ENCODE measurements around the gene FAM83E. TPM values are rescaled to one million over a fixed set of nuclear protein-coding genes. Genes with fewer than 3 reads are reported as not detected.

FAM83E gene
- total RNA-seq, 2 experiments from 2014 or later, result 3.8 to 4.7 TPM

DNA sequence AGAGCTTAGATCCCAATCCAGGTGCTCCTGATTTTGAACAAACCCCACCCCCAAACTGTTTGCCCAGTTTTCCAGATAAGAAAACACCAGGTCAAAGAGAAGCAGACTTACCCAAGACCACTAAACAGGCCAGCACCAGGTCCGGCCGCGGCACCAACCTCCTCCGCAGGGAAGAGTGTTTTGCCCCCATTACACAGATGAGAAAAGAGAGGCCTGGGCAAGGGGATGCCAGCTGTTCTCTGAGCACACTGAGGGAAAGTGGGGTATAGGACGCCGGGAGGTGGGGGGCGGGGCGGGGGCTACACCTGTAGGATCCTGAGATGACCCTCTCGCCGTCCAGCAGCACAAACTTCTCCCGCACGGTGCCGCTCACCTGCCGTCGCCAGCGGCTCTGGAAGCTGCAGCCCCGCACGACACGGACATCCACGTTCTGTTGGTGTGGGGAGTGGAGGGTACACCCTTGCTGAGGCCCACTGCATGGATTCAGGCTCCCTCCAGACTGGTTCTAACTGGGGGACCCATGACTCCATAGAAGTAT is 5.2 kb downstream of the FAM83E start:
- intact Hi-C loops (cut with micrococcal nuclease), result no loop called here
- no peak overlapping the region for H3K27ac Mint-ChIP-seq
- ChIA-PET CTCF (interaction anchor here (0.7 to 3.4 kb wide), 11 partner anchors 8 to 120 kb away, joined by 3 to 28 read pairs (median 9); partner anchors contain the start of genes CA11, RPL18 and SPHK2), POLR2A (interaction anchor here (4.8 kb wide), 1 partner anchor 8 kb away, joined by 48 read pairs; the partner anchor contains the start of genes RPL18 and SPHK2)
- peaks cover 2% of the 10 kb centered on the region for H3K36me3 Mint-ChIP-seq (ENCODE audit: low read depth)
- no peaks in the 10 kb centered on the region for H3K27me3 Mint-ChIP-seq
- ATAC-seq (no peak), DNase-seq (no peak)
- no peak overlapping the region for H3K4me3 Mint-ChIP-seq
- H3K4me1 Mint-ChIP-seq (ENCODE audit: low read depth), result no peaks in the 10 kb centered on the region
- TF ChIP-seq, protein P1, sequence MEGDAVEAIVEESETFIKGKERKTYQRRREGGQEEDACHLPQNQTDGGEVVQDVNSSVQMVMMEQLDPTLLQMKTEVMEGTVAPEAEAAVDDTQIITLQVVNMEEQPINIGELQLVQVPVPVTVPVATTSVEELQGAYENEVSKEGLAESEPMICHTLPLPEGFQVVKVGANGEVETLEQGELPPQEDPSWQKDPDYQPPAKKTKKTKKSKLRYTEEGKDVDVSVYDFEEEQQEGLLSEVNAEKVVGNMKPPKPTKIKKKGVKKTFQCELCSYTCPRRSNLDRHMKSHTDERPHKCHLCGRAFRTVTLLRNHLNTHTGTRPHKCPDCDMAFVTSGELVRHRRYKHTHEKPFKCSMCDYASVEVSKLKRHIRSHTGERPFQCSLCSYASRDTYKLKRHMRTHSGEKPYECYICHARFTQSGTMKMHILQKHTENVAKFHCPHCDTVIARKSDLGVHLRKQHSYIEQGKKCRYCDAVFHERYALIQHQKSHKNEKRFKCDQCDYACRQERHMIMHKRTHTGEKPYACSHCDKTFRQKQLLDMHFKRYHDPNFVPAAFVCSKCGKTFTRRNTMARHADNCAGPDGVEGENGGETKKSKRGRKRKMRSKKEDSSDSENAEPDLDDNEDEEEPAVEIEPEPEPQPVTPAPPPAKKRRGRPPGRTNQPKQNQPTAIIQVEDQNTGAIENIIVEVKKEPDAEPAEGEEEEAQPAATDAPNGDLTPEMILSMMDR (IDR thresholded peaks at IDR 0.05), result no peak
- no peaks in the 10 kb centered on the region for H3K9me3 Mint-ChIP-seq

DNA sequence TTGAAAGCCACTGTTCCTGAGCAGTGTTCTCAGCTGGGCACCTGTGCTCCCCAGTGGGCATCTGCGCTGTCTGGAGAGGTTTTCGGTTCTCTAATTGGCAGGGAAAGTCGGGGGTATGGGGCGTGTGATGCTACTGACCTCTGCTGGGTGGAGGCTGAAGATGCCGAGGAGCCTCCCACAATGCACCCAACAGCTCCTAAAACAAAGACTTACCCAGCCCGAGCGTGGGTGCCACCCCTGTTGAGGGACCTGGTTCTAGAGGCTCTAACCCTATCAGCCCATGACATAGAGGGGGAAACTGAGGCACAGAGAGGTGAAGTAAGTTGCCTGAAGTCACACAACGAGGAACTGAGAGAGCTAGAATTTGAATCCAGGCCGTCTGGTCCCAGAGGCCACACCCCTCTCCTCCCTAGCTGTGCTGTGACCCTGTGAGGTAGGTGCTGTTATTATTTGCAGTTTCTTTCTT is 6.0 kb downstream of the FAM83E start:
- Mint-ChIP-seq H3K27ac (no peak overlapping the region), H3K4me3 (no peak overlapping the region), H3K4me1 (ENCODE audit: low read depth) (no peaks in the 10 kb centered on the region)

DNA sequence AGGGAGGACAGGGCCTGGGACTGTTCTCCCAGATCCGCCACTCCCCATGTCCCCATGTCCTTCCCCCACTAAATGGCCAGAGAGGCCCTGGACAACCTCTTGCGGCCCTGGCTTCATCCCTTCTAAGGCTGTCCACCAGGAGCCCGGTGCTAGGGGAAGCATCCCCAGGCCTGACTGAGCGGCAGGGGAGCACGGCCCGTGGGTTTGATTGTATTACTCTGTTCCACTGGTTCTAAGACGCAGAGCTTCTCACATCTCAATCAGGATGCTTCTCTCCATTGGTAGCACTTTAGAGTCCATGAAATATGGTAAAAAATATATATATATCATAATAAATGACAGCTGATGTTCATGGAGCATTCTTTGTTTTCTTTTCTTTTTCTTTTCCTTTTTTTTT is 7.5 kb downstream of the FAM83E start:
- intact Hi-C loops (cut with micrococcal nuclease), result no loop called here
- Mint-ChIP-seq H3K4me3 (no peak overlapping the region), H3K27ac (no peak overlapping the region), H3K36me3 (ENCODE audit: low read depth) (no peaks in the 10 kb centered on the region), H3K27me3 (no peaks in the 10 kb centered on the region), H3K9me3 (no peaks in the 10 kb centered on the region), H3K4me1 (ENCODE audit: low read depth) (no peaks in the 10 kb centered on the region)
- ChIA-PET CTCF (interaction anchor here (1.3 to 3.4 kb wide), 5 partner anchors 11 to 216 kb away, joined by 4 to 28 read pairs (median 14); partner anchors contain the start of genes KDELR1, RPL18 and SPHK2), POLR2A (interaction anchor here (0.6 to 4.8 kb wide), 2 partner anchors 10 to 300 kb away, joined by 3 to 48 read pairs; partner anchors contain the start of genes RPL18 and SPHK2)
- TF ChIP-seq, protein P1 (IDR thresholded peaks at IDR 0.05), result no peak
- DNase-seq (no peak), ATAC-seq (no peak)

More for the DNA sequence above, 6.0 kb downstream of the FAM83E start:
- TF ChIP-seq, protein P1 (IDR thresholded peaks at IDR 0.05), result peak; percentile 48
- ChIA-PET POLR2A (interaction anchor here (4.8 kb wide), 1 partner anchor 9 kb away, joined by 48 read pairs; the partner anchor contains the start of genes RPL18 and SPHK2), CTCF (interaction anchor here (0.7 to 3.4 kb wide), 13 partner anchors 9 to 258 kb away, joined by 3 to 28 read pairs (median 4); partner anchors contain the start of genes CA11, KDELR1, RPL18 and SPHK2)
- Mint-ChIP-seq H3K27me3 (no peaks in the 10 kb centered on the region), H3K9me3 (no peaks in the 10 kb centered on the region), H3K36me3 (ENCODE audit: low read depth) (peaks cover 2% of the 10 kb centered on the region)
- intact Hi-C loops (cut with micrococcal nuclease), result no loop called here
- DNase-seq (peak; percentile 70), ATAC-seq (peak; percentile 88)

DNA sequence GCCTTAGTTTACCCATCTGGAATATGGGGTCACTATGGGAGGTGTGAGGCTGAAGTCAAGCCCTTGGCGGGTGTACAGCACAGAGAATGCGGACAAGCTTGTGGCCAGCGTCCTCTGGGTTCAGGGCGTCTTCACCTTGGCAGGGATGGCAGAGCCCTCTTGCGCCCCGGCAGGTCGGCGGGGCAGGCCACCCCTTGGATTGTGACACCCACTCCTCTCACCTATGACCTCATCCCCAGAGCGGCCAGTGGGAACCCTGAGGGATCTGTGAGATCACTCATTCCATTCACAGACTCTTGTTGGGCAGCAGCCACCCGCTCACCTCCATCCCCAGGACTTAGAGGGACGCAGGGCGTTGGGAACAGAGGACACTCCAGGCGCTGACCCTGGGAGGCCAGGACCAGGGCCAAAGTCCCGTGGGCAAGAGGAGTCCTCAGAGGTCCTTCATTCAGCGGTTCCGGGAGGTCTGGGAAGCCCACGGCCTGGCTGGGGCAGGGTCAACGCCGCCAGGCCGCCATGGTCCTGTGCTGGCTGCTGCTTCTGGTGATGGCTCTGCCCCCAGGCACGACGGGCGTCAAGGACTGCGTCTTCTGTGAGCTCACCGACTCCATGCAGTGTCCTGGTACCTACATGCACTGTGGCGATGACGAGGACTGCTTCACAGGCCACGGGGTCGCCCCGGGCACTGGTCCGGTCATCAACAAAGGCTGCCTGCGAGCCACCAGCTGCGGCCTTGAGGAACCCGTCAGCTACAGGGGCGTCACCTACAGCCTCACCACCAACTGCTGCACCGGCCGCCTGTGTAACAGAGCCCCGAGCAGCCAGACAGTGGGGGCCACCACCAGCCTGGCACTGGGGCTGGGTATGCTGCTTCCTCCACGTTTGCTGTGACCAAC is 8.2 kb downstream of the FAM83E start, which contains the start of gene SPACA4:
Gene SPACA4 (plus strand): TSS at position 280 of the 896 bp plus-strand sequence. CDS start 237 bp downstream, at position 517.
- POLR2A ChIA-PET, result interaction anchor here (4.8 kb wide), 1 partner anchor 11 kb away, joined by 48 read pairs; the partner anchor contains the start of genes RPL18 and SPHK2

More for the DNA sequence above, 8.2 kb downstream of the FAM83E start, which contains the start of gene SPACA4:
- Mint-ChIP-seq H3K4me1 (ENCODE audit: low read depth) (no peaks in the 10 kb centered on the region), H3K36me3 (ENCODE audit: low read depth) (no peaks in the 10 kb centered on the region), H3K27me3 (no peaks in the 10 kb centered on the region), H3K4me3 (no peak within 1 kb of the TSS), H3K9me3 (no peaks in the 10 kb centered on the region), H3K27ac (no peak within 1 kb of the TSS)
- CTCF ChIA-PET, result interaction anchor here (1.3 to 3.4 kb wide), 3 partner anchors 12 to 117 kb away, joined by 3 to 28 read pairs (median 15); no protein-coding TSS in a partner anchor
- intact Hi-C loops (cut with micrococcal nuclease), result no loop called here
- TF ChIP-seq, protein P1 (IDR thresholded peaks at IDR 0.05), result no peak
- no peak for DNase-seq
- no peak for ATAC-seq

Measured in activated CD8-positive, alpha-beta T cell treated with anti-CD3 and anti-CD28 coated beads for 36 hours (primary cell).